8988T (cell line): ENCODE results near the gene SLC17A5.
"Not testable (repeated sequence)": the region's sequence is repeated elsewhere in the genome, so short reads cannot be mapped to it uniquely, and the experiment has no call there.

Source experiments
- DNase-seq: peaks from one replicate; pipeline ENCODE4 v3.0.0; 2011

The SLC17A5 gene

GRCh38 chr6:73564578-73565345 is 89.0 kb downstream of the SLC17A5 start:
- no peak for DNase-seq

GRCh38 chr6:73562558-73562957 is 91.2 kb downstream of the SLC17A5 start:
- DNase-seq = no peak

- no peak for DNase-seq
These were observed 92.9 kb downstream of the SLC17A5 start for GRCh38 chr6:73560853-73561407.

DNA sequence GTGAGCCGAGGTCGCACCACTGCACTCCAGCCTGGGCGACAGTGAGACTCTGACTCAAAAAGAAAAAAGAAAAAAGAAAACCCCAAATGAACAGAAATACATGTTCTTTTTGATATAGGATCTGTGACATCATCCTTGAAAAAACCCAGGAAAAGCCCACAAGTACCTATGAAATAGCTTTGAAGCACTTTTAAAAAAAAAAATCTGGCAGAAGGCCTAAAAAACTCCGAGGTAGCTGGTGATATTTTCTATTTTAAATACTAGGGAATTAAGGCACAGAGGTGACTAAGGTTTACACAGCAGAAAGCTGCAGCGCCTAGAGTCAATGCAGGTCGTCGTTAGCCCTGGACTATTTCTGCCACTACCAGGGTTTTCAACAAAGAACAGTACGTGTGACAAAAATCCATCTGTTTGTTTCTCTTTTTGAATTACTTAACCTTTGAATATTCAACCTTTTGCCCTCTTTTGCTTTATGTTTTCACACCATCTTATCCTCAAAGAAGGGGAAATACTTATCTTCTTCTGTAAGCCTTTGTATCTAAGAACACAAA is 93.5 kb downstream of the SLC17A5 start:
- DNase-seq = no peak

- DNase-seq = not testable (repeated sequence)
These were observed 94.4 kb downstream of the SLC17A5 start for GRCh38 chr6:73559399-73559794.

DNA sequence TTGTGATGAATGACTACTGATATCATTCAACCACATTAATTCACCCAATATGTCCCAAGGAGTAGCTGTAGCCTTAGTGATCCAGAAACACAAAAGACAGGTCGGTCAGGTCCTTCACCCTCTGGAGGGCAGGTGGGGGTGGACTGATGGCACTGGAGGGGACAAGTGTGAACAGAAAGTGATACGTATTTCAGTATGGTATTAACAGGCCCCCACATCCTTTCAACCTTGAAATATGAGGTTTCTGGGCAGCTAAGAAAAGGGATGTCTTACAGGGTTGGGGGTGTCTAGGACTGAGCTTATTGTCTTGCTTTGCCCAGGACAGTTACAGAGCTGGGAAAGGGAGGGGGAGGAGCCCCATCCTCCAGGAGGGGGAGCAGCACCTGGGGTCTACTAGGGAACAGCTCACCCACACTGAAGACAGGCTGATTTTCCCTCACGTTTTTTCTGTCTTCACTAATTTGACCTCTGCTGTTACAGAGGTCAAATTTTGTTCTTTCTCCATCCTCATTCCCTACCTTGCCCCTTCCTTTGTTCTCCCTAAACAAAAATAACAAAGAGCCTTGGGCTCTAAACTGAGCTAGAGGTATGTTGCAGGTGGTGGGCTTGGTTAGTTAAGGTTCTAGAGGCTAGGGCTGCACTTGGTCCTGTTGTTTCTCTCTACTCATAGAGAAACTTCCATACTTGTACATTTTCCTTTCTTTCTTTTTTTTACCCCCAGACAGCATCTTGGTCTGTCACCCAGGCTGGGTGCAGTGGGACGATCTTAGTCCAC is 95.0 kb downstream of the SLC17A5 start:
- DNase-seq = no peak

- no peak for DNase-seq
These were observed 97.0 kb downstream of the SLC17A5 start for GRCh38 chr6:73556836-73557235.

DNA sequence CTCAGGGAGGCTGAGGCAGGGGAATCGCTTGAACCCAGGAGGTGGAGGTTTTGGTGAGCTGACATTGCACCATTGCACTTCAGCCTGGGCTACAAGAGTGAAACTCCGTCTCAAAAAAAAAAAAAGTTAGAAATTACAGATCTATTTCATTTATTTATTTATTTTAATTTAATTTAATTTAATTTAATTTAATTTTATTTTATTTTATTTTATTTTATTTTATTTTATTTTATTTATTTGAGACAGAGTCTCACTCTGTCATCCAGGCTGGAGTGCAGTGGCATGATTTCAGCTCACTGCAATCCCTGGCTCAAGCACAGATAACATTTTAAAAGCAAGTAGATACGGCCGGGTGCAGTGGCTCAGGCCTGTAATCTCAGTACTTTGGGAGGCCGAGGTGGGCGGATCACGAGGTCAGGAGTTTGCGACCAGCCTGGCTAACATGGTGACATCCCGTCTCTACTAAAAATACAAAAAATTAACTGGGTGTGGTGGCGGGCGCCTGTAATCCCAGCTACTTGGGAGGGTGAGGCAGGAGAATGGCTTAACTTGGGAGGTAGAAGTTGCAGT is 98.3 kb downstream of the SLC17A5 start:
- DNase-seq = not testable (repeated sequence)

GRCh38 chr6:73551115-73551514 is 102.7 kb downstream of the SLC17A5 start:
- not testable (repeated sequence) for DNase-seq

- no peak for DNase-seq
These were observed 105.0 kb downstream of the SLC17A5 start for GRCh38 chr6:73548458-73549446.

DNA sequence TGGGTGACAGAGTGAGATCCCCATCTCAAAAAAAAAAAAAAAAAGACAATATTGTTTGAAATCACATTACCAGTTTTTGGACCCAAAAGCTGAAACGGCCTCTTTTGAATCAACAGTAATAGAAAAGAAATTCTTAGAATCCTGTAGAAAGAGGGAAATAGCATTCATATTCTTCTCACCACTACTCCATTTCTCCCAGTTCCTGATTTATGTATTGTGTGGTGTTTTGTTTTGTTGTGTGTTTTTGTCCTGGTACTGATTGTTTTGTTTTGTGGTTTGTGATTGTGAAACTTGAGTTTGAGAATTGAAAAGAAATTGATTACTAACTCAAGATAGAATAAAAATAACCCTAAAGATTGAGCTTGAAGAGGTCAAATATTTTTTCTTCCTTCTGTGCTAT is 106.8 kb downstream of the SLC17A5 start:
- no peak for DNase-seq
